ENCODE data around the gene SLC36A3. TPM values are rescaled to one million over a fixed set of nuclear protein-coding genes. Genes with fewer than 3 reads are reported as not detected.

The SLC36A3 gene
- total and polyA plus RNA-seq, 2 of the 8 experiments (the other 6 are each of a cell fraction or from before 2014, with no cell fraction given): not detected

DNA sequence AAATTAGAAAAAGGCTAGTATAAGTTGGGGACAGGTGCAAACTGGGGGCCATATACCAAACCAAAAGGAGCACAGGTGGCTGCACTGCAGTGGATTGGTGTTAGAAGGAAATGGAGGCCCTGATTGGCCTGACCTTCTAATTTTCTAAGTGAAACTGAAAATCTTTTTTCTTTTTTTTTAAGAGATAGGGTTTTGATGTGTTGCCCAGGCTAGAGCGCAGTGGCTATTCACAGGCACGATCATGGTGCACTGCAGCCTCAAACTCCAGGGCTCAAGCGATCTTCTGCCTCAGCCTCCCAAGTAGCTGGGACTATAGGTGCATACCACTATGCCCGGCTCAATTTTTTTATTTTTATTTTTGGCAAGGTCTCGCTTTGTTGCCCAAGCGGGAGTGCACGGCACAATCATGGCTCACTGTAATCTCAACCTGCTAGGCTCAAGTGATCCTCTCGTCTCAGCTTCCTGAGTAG is 69.9 kb downstream of the SLC36A3 start:
- Histone ChIP-seq H2BK15ac (ENCODE audit: low read length) (no peak overlapping the region), H3K56ac (replicated peaks; ENCODE audit: insufficient read length, low read depth, low read length) (no peak overlapping the region), H3K23me2 (ENCODE audit: low read depth, low read length) (no peaks in the 10 kb centered on the region), H2AFZ (ENCODE audit: low read length) (no peak overlapping the region), H3K36me3 (ENCODE audit: control insufficient read depth in 2 of 4, insufficient read depth in 4 of 4, low read length in 3 of 4) (no peaks in the 10 kb centered on the region), H3K79me2 (ENCODE audit: control insufficient read depth in 1 of 2, insufficient read depth in 2 of 2, low read length in 2 of 2) (no peaks in the 10 kb centered on the region), H4K8ac (ENCODE audit: extremely low read depth, insufficient read depth, low read length) (no peak overlapping the region), H3K79me1 (ENCODE audit: low read depth, low read length) (no peaks in the 10 kb centered on the region), H2BK5ac (ENCODE audit: low read depth, low read length) (no peak overlapping the region), H3K9ac (replicated peaks in 1 of 4; ENCODE audit: extremely low read depth in 1 of 4, low read depth in 3 of 4, low read length in 3 of 4) (no peak overlapping the region), H3K23ac (ENCODE audit: insufficient read length) (no peak overlapping the region), H3K9me3 (ENCODE audit: insufficient read depth in 2 of 2, low read depth in 1 of 2, low read length in 1 of 2) (no peaks in the 10 kb centered on the region), H2BK12ac (ENCODE audit: low read depth, low read length) (no peak overlapping the region), H2AK5ac (ENCODE audit: low read depth, low read length) (no peak overlapping the region), H4K91ac (replicated peaks; ENCODE audit: insufficient read length, low read length) (no peak overlapping the region), H3K27me3 (replicated peaks in 1 of 4; ENCODE audit: control insufficient read depth in 3 of 4, extremely low read depth in 1 of 4, insufficient read depth in 3 of 4, low read length in 3 of 4) (no peaks in the 10 kb centered on the region), H3K4me2 (ENCODE audit: insufficient read depth in 1 of 2, low read depth in 2 of 2, low read length in 2 of 2) (no peak overlapping the region), H3K14ac (ENCODE audit: insufficient read length) (no peak overlapping the region), H2BK120ac (replicated peaks; ENCODE audit: low read depth, low read length) (no peak overlapping the region), H4K20me1 (replicated peaks in 1 of 2; ENCODE audit: control insufficient read depth in 1 of 2, insufficient read depth in 2 of 2, low read length in 2 of 2) (no peaks in the 10 kb centered on the region), H3K4ac (replicated peaks; ENCODE audit: insufficient read length, low read depth, low read length) (no peak overlapping the region), H3K4me3 (ENCODE audit: extremely low read depth in 1 of 4, insufficient read depth in 2 of 4, low read depth in 3 of 4, low read length in 4 of 4) (no peak overlapping the region), H2BK20ac (ENCODE audit: low read length) (no peak overlapping the region), H4K5ac (ENCODE audit: insufficient read length, low read depth, low read length) (no peak overlapping the region), H3K18ac (ENCODE audit: extremely low read depth, low read length) (no peak overlapping the region), H3K27ac (ENCODE audit: low read depth, low read length) (no peak overlapping the region), H3K4me1 (replicated peaks in 1 of 4; ENCODE audit: control insufficient read depth in 3 of 4, insufficient read depth in 4 of 4, low read length in 3 of 4) (peaks cover 0 to 4% (median 2%) of the 10 kb centered on the region in 4 experiments; a peak in 4 of 7 replicates)
- CTCF ChIA-PET (ENCODE audit: partially characterized antibody): interaction anchor here (1.1 to 2.5 kb wide), 5 partner anchors 10 to 166 kb away, joined by 3 to 10 read pairs (median 8); partner anchors contain the start of genes CCDC69 and GM2A
- 89% methylated on average over 8 of the region's 8 CpGs; no CpG with 5 or more reads in 1 of the 2 experiments for WGBS, 2 experiments (ENCODE audit: extremely low coverage in 1 of 2, insufficient coverage in 1 of 2, insufficient read length in 1 of 2, insufficient replicate concordance in 2 of 2, low coverage in 1 of 2, low lambda C conversion rate in 2 of 2, missing lambda C conversion rate in 1 of 2)
- POLR2A ChIA-PET (ENCODE audit: partially characterized antibody): no interaction called here
- TF ChIP-seq ZNF274 (IDR thresholded peaks at IDR 0.05; ENCODE audit: borderline replicate concordance, extremely low read depth, low read length): no peak
- TF ChIP-seq TAF7 (optimal IDR thresholded peaks at IDR 0.05; ENCODE audit: borderline replicate concordance, low read depth, low read length): no peak
- TF ChIP-seq CBX5 (IDR thresholded peaks at IDR 0.05; ENCODE audit: low read depth, low read length): no peak
- no peak for TF ChIP-seq NANOG (IDR thresholded peaks at IDR 0.05; ENCODE audit: insufficient read depth, low read depth, low read length, poor library complexity, severe bottlenecking)
- no peak for TF ChIP-seq JUN (IDR thresholded peaks at IDR 0.05; ENCODE audit: low read depth, low read length)
- no peak for TF ChIP-seq MAFK (IDR thresholded peaks at IDR 0.05; ENCODE audit: low read depth, low read length)
- no peak for TF ChIP-seq SUZ12 (IDR thresholded peaks at IDR 0.05; ENCODE audit: low read length)
- TF ChIP-seq JUND (IDR thresholded peaks at IDR 0.05; ENCODE audit: low read length): no peak
- no peak for TF ChIP-seq SIX5 (IDR thresholded peaks at IDR 0.05; ENCODE audit: low read depth, low read length)
- TF ChIP-seq POU5F1 (IDR thresholded peaks at IDR 0.05; ENCODE audit: low read depth, low read length): no peak
- no peak for DNase-seq (ENCODE audit: low read depth in 1 of 2, low spot score in 2 of 2)
- no peak for FAIRE-seq

Data from H1 (cell line).